ENCODE results near the gene C16orf95.

- TF ChIP-seq CTCF (IDR thresholded peaks at IDR 0.05; ENCODE audit: low read depth, low read length) (no peak), MYC (IDR thresholded peaks at IDR 0.05; ENCODE audit: low read depth, low read length) (no peak), POLR2A (IDR thresholded peaks at IDR 0.05; ENCODE audit: extremely low read depth, insufficient read length) (no peak)
Measured at GRCh38 chr16:87297407-87297806, 19.8 kb downstream of the C16orf95 start.
